OCI-LY7 (cell line): ENCODE measurements around the gene SMARCD1.

Experiments used
- CTCF ChIP-seq: fragments of 200-600 bp; sonication (generic); conservative IDR thresholded peaks from 2 replicates; pipeline ENCODE4 v1.5.1; 2014; ENCODE audit warnings: mild to moderate bottlenecking, antibody characterized with exemption, low read length, moderate library complexity, mixed read lengths
- EZH2phosphoT487 ChIP-seq: fragments of 200-600 bp; sonication (generic); IDR thresholded peaks from 2 replicates; pipeline ENCODE4 v1.6.1; 2018; ENCODE audit warnings: low read depth, borderline replicate concordance, mild to moderate bottlenecking, mixed run types, antibody characterized with exemption, low read length, moderate library complexity, mixed read lengths

GRCh38 chr12:50102131-50102531, 17.0 kb downstream of the SMARCD1 start:
- TF ChIP-seq EZH2phosphoT487, result no peak
- TF ChIP-seq CTCF, result no peak
